ENCODE data around the gene CDCA5. TPM values are rescaled to one million over a fixed set of nuclear protein-coding genes. Genes with fewer than 3 reads are reported as not detected.
A peak's percentile ranks its signal among the peaks of the same experiment; 100 is the strongest.

The CDCA5 gene
- total RNA-seq, 1 experiment from 2014 or later = 92.9 TPM

DNA sequence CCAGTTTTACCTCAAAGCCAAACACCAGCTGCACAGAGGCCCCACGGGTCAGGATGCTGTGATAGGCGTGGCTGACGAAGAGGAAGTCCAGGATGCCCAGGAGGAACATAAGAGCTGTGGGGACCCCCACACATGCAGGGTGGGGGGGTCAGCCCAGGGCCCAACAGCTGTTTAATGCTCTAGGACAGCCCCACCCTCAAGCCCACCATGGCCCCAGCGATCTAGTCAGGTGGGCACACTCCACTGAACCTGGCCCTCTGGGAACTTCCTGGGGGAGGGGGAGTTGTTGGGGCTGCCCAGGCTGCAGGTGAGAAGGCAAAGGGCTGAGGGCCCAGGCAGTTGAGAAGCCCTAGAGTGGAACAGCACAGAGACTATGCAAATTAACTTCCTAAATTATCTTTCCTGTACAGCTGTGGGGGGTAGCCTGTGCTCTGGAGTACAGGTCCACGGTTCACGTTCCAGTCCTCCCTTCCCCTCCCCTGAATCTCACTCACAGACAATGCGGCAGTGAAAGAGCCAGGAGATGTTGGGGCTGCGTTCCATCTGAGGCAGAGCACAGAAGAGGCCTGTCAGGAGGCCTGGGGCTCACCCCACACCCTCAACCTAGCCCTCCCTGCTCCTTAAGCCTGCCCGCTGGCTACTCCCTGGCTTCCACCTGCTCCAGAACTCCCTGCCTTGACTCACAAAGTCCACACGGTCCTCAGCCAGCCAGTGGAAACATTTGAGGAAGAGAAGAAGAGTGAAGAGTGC, 48.6 kb upstream of the CDCA5 start:
- no peaks in the 10 kb centered on the region for H3K9me3 ChIP-seq (ENCODE audit: control insufficient read depth, insufficient read depth, low read depth, low read length)
- H3K4me3 ChIP-seq (ENCODE audit: low read depth in 2 of 2, low read length in 2 of 2) = peak overlapping the region in 1 of 2 experiments; percentile 96; a peak in 1 of 4 replicates
- POLR2A ChIA-PET = no interaction called here
- CTCF ChIA-PET = interaction anchor here (0.6 kb wide), 1 partner anchor 17 kb away, joined by 3 read pairs; no protein-coding TSS in a partner anchor
- in situ Hi-C loops (cut with HindIII; ENCODE audit: low pct_unique_long_range_greater_than_20kb, low sequenced_read_pairs) (no loop called here), intact Hi-C loops (cut with micrococcal nuclease; ENCODE audit: unreplicated experiment) (loop anchor here (10.0 kb wide), 1 partner anchor 52 kb away; the partner anchor contains the start of gene CAPN1)
- no peaks in the 10 kb centered on the region for H3K27me3 ChIP-seq (ENCODE audit: control insufficient read depth, insufficient read depth, low read length)
- ATAC-seq (no peak), DNase-seq (ENCODE audit: low read depth, low spot score) (no peak)
- TF ChIP-seq, protein P1, sequence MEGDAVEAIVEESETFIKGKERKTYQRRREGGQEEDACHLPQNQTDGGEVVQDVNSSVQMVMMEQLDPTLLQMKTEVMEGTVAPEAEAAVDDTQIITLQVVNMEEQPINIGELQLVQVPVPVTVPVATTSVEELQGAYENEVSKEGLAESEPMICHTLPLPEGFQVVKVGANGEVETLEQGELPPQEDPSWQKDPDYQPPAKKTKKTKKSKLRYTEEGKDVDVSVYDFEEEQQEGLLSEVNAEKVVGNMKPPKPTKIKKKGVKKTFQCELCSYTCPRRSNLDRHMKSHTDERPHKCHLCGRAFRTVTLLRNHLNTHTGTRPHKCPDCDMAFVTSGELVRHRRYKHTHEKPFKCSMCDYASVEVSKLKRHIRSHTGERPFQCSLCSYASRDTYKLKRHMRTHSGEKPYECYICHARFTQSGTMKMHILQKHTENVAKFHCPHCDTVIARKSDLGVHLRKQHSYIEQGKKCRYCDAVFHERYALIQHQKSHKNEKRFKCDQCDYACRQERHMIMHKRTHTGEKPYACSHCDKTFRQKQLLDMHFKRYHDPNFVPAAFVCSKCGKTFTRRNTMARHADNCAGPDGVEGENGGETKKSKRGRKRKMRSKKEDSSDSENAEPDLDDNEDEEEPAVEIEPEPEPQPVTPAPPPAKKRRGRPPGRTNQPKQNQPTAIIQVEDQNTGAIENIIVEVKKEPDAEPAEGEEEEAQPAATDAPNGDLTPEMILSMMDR (IDR thresholded peaks at IDR 0.05) = no peak
- no peak for TF ChIP-seq SIN3A (IDR thresholded peaks at IDR 0.05; ENCODE audit: borderline replicate concordance, insufficient read depth, low read depth, low read length)
- TF ChIP-seq POLR2AphosphoS5 (IDR thresholded peaks at IDR 0.05; ENCODE audit: low read depth, low read length) = no peak
- TF ChIP-seq, protein P2, sequence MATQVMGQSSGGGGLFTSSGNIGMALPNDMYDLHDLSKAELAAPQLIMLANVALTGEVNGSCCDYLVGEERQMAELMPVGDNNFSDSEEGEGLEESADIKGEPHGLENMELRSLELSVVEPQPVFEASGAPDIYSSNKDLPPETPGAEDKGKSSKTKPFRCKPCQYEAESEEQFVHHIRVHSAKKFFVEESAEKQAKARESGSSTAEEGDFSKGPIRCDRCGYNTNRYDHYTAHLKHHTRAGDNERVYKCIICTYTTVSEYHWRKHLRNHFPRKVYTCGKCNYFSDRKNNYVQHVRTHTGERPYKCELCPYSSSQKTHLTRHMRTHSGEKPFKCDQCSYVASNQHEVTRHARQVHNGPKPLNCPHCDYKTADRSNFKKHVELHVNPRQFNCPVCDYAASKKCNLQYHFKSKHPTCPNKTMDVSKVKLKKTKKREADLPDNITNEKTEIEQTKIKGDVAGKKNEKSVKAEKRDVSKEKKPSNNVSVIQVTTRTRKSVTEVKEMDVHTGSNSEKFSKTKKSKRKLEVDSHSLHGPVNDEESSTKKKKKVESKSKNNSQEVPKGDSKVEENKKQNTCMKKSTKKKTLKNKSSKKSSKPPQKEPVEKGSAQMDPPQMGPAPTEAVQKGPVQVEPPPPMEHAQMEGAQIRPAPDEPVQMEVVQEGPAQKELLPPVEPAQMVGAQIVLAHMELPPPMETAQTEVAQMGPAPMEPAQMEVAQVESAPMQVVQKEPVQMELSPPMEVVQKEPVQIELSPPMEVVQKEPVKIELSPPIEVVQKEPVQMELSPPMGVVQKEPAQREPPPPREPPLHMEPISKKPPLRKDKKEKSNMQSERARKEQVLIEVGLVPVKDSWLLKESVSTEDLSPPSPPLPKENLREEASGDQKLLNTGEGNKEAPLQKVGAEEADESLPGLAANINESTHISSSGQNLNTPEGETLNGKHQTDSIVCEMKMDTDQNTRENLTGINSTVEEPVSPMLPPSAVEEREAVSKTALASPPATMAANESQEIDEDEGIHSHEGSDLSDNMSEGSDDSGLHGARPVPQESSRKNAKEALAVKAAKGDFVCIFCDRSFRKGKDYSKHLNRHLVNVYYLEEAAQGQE (IDR thresholded peaks at IDR 0.05; ENCODE audit: insufficient read depth in 1 of 2, low read depth in 2 of 2, low read length in 1 of 2) = no peak
- no peak for TF ChIP-seq TCF7L2 (IDR thresholded peaks at IDR 0.05; ENCODE audit: low read depth, low read length)
- peaks cover 9% of the 10 kb centered on the region; the same call in 1 of the 2 replicates for H3K36me3 ChIP-seq (ENCODE audit: control insufficient read depth, insufficient read depth, low read length)
- peaks cover 16% of the 10 kb centered on the region for H3K4me1 ChIP-seq (ENCODE audit: control insufficient read depth, insufficient read depth, low read length)
- BruUV-seq (replicated peaks) = no TSS peak
- no peak overlapping the region; the same call in 1 of the 2 replicates for H3K27ac ChIP-seq (ENCODE audit: low read length)

DNA sequence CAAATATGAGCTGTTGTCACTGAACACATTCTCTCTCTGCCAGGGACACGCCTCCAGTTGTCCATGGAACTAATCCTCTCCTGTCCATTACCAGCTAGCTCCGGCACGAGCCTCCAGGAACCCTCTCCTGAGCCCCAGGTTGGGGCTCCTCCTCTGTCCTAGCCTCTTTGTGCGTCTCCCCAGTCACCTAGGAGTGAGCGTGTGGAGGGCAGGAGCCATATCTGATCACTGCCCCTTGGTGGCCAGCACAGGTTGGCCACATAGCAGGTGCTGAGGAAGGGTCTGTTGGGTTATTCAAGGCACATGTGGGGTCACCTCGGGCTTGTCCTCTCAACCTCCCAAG, 48.0 kb upstream of the CDCA5 start:
- ChIA-PET POLR2A (interaction anchor here (0.5 kb wide), 1 partner anchor 843 kb away, joined by 3 read pairs; no protein-coding TSS in a partner anchor), CTCF (interaction anchor here (0.6 to 0.7 kb wide), 2 partner anchors 17 to 22 kb away, joined by 3 read pairs; no protein-coding TSS in a partner anchor)
- intact Hi-C loops (cut with micrococcal nuclease; ENCODE audit: unreplicated experiment) (loop anchor here (10.0 kb wide), 1 partner anchor 53 kb away; the partner anchor contains the start of gene CAPN1), in situ Hi-C loops (cut with HindIII; ENCODE audit: low pct_unique_long_range_greater_than_20kb, low sequenced_read_pairs) (no loop called here)
- Histone ChIP-seq H3K27ac (ENCODE audit: low read length) (no peak overlapping the region), H3K4me3 (ENCODE audit: low read depth in 2 of 2, low read length in 2 of 2) (no peak overlapping the region), H3K9me3 (ENCODE audit: control insufficient read depth, insufficient read depth, low read depth, low read length) (no peaks in the 10 kb centered on the region), H3K27me3 (ENCODE audit: control insufficient read depth, insufficient read depth, low read length) (no peaks in the 10 kb centered on the region), H3K36me3 (ENCODE audit: control insufficient read depth, insufficient read depth, low read length) (peaks cover 12% of the 10 kb centered on the region; the same call in 1 of the 2 replicates), H3K4me1 (ENCODE audit: control insufficient read depth, insufficient read depth, low read length) (peaks cover 16% of the 10 kb centered on the region)
- ATAC-seq = no peak
- no TSS peak for BruUV-seq (replicated peaks)
- TF ChIP-seq SIN3A (IDR thresholded peaks at IDR 0.05; ENCODE audit: borderline replicate concordance, insufficient read depth, low read depth, low read length) = no peak
- no peak for TF ChIP-seq TCF7L2 (IDR thresholded peaks at IDR 0.05; ENCODE audit: low read depth, low read length)
- DNase-seq (ENCODE audit: low read depth, low spot score) = no peak

Data from Panc1 (cell line).